Neural crest cell (in vitro differentiated cells): ENCODE results near the gene SPTB. TPM values are rescaled to one million over a fixed set of nuclear protein-coding genes. Genes with fewer than 3 reads are reported as not detected.

Source experiments
- DNase-seq: peaks from one replicate; pipeline ENCODE4 v3.0.0; 2021; ENCODE audit warnings: low read depth, mixed read lengths, low spot score
- H3K27ac Mint-ChIP-seq: one replicate; pipeline ENCODE4 v1.8.0; 2021; ENCODE audit warnings: mild to moderate bottlenecking, mixed read lengths; ENCODE audit not compliant: unreplicated experiment
- H3K27me3 Mint-ChIP-seq: 2 replicates; pipeline ENCODE4 v1.8.0; 2021; ENCODE audit warnings: low read depth, mild to moderate bottlenecking, mixed read lengths
- H3K36me3 Mint-ChIP-seq: 2 replicates; pipeline ENCODE4 v1.8.0; 2021; ENCODE audit warnings: low read depth, mild to moderate bottlenecking, mixed read lengths
- H3K4me1 Mint-ChIP-seq: 2 replicates; pipeline ENCODE4 v1.8.0; 2021; ENCODE audit warnings: mixed read lengths
- H3K4me3 Mint-ChIP-seq: one replicate; pipeline ENCODE4 v1.8.0; 2021; ENCODE audit warnings: mild to moderate bottlenecking, mixed read lengths
- H3K9me3 Mint-ChIP-seq: 2 replicates; pipeline ENCODE4 v1.8.0; 2021; ENCODE audit warnings: mixed read lengths
- CTCF ChIP-seq: fragments of 200-600 bp; sonication (generic); conservative IDR thresholded peaks from 2 replicates; pipeline ENCODE4 v1.5.0; 2021; ENCODE audit warnings: antibody characterized with exemption, mild to moderate bottlenecking
- total RNA-seq: library from RNA; stranded (reverse); gene quantifications from 2 replicates; pipeline ENCODE4 v1.2.1, GENCODE V29; 2021

Gene SPTB
- total RNA-seq, 1 donor from 2014 or later, result 0.16 TPM

GRCh38 chr14:64856529-64857445 lies 22.9 kb downstream of the SPTB start:
- Mint-ChIP-seq H3K36me3 (no peaks in the 10 kb centered on the region), H3K4me3 (no peak overlapping the region), H3K4me1 (peaks cover 10% of the 10 kb centered on the region), H3K27ac (no peak overlapping the region), H3K9me3 (no peaks in the 10 kb centered on the region), H3K27me3 (peaks cover 11% of the 10 kb centered on the region)
- DNase-seq, result no peak
- no peak for TF ChIP-seq CTCF

GRCh38 chr14:64855721-64856528 lies 23.8 kb downstream of the SPTB start:
- DNase-seq, result no peak

GRCh38 chr14:64850369-64851137 lies 29.2 kb downstream of the SPTB start:
- Mint-ChIP-seq H3K9me3 (peaks cover 3% of the 10 kb centered on the region), H3K27ac (no peak overlapping the region), H3K36me3 (no peaks in the 10 kb centered on the region), H3K27me3 (peaks cover 55% of the 10 kb centered on the region), H3K4me3 (no peak overlapping the region), H3K4me1 (no peaks in the 10 kb centered on the region)
- TF ChIP-seq CTCF, result no peak
- DNase-seq, result no peak

More at GRCh38 chr14:64855721-64856528, 23.8 kb downstream of the SPTB start:
- H3K27ac Mint-ChIP-seq, result no peak overlapping the region
- no peak for TF ChIP-seq CTCF
- H3K36me3 Mint-ChIP-seq, result no peaks in the 10 kb centered on the region
- H3K27me3 Mint-ChIP-seq, result peaks cover 11% of the 10 kb centered on the region
- peaks cover 3% of the 10 kb centered on the region for H3K9me3 Mint-ChIP-seq
- peaks cover 6% of the 10 kb centered on the region for H3K4me1 Mint-ChIP-seq
- no peak overlapping the region for H3K4me3 Mint-ChIP-seq

GRCh38 chr14:64849940-64850339 lies 29.8 kb downstream of the SPTB start:
- Mint-ChIP-seq H3K27ac (no peak overlapping the region), H3K4me1 (no peaks in the 10 kb centered on the region), H3K4me3 (no peak overlapping the region), H3K9me3 (peaks cover 3% of the 10 kb centered on the region), H3K27me3 (peaks cover 61% of the 10 kb centered on the region), H3K36me3 (no peaks in the 10 kb centered on the region)
- no peak for TF ChIP-seq CTCF
- no peak for DNase-seq

- Mint-ChIP-seq H3K4me3 (no peak overlapping the region), H3K9me3 (peaks cover 3% of the 10 kb centered on the region), H3K4me1 (no peaks in the 10 kb centered on the region), H3K27me3 (peaks cover 78% of the 10 kb centered on the region), H3K27ac (no peak overlapping the region), H3K36me3 (no peaks in the 10 kb centered on the region)
- no peak for DNase-seq
- TF ChIP-seq CTCF, result no peak
Observed at GRCh38 chr14:64848239-64848638, 31.5 kb downstream of the SPTB start.
